Astrocyte of the cerebellum (primary cell): ENCODE data around the gene MAGOHB.
"Not testable (repeated sequence)": the region's sequence is repeated elsewhere in the genome, so short reads cannot be mapped to it uniquely, and the experiment has no call there.

Experiments
- DNase-seq: peaks from one replicate; pipeline ENCODE4 v3.0.0-alpha.2; 2011; ENCODE audit warnings: low read depth
- H3K4me3 ChIP-seq: 2 replicates; pipeline ENCODE4 v1.5.1; 2011; ENCODE audit warnings: mild to moderate bottlenecking, low read depth, low read length, moderate library complexity
- CTCF ChIP-seq: IDR thresholded peaks from 2 replicates; pipeline ENCODE4 v1.5.1; 2012; ENCODE audit warnings: low read length, low read depth, moderate library complexity, mild to moderate bottlenecking; ENCODE audit errors: missing control alignments
- in situ Hi-C: cut with HindIII; loops from 2 replicates; pipeline ENCODE4 v1.10.0; 2017; ENCODE audit warnings: low sequenced_read_pairs

The MAGOHB gene

GRCh38 chr12:10601860-10602259 lies 11.5 kb downstream of the MAGOHB start:
- no peak for DNase-seq
- in situ Hi-C loops = no loop called here

GRCh38 chr12:10600988-10601387 lies 12.4 kb downstream of the MAGOHB start:
- no peak for DNase-seq
- H3K4me3 ChIP-seq = no peak overlapping the region
- TF ChIP-seq CTCF = no peak
- in situ Hi-C loops = no loop called here

More at GRCh38 chr12:10601860-10602259, 11.5 kb downstream of the MAGOHB start:
- no peak for TF ChIP-seq CTCF
- H3K4me3 ChIP-seq = no peak overlapping the region

GRCh38 chr12:10595881-10596280 lies 17.5 kb downstream of the MAGOHB start:
- no peak for DNase-seq
- in situ Hi-C loops = no loop called here
- no peak overlapping the region for H3K4me3 ChIP-seq
- TF ChIP-seq CTCF = no peak

GRCh38 chr12:10590966-10591365 lies 22.4 kb downstream of the MAGOHB start:
- H3K4me3 ChIP-seq = no peak overlapping the region
- in situ Hi-C loops = no loop called here
- no peak for TF ChIP-seq CTCF
- DNase-seq = no peak

- no peak overlapping the region for H3K4me3 ChIP-seq
- no peak for TF ChIP-seq CTCF
- in situ Hi-C loops = no loop called here
- DNase-seq = no peak
These were observed 29.0 kb downstream of the MAGOHB start for GRCh38 chr12:10584415-10584814.

GRCh38 chr12:10582704-10583103 lies 30.7 kb downstream of the MAGOHB start:
- no peak for TF ChIP-seq CTCF
- H3K4me3 ChIP-seq = no peak overlapping the region
- in situ Hi-C loops = no loop called here
- DNase-seq = no peak

- H3K4me3 ChIP-seq, DNase-seq, in situ Hi-C loops: not testable (repeated sequence)
These were observed 31.3 kb downstream of the MAGOHB start for GRCh38 chr12:10582133-10582532.
